ENCODE data around the gene ARMS2.
A peak's percentile ranks its signal among the peaks of the same experiment; 100 is the strongest.

The ARMS2 gene

DNA sequence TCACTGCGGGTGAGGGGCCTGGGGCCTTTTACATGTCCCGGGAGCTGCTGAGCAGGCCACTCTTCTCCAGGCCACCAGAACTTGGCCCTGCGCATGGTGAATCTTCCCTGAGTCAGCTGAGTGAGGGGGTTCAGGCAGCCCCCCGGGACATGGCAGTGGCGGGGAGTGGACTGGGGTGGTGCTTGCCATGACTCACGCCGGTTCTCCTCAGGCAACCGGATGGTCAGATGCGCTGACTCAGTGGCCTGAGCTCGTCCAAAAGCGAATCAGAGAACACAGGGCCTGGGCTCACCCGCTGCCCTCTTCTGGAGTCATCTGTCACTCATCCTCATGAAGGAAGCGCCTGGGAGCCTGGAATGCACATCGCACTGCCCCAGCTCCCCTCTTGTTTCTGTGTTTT, 40.4 kb downstream of the ARMS2 start:
- DNase-seq (ENCODE audit: low spot score) = peak; percentile 12

DNA sequence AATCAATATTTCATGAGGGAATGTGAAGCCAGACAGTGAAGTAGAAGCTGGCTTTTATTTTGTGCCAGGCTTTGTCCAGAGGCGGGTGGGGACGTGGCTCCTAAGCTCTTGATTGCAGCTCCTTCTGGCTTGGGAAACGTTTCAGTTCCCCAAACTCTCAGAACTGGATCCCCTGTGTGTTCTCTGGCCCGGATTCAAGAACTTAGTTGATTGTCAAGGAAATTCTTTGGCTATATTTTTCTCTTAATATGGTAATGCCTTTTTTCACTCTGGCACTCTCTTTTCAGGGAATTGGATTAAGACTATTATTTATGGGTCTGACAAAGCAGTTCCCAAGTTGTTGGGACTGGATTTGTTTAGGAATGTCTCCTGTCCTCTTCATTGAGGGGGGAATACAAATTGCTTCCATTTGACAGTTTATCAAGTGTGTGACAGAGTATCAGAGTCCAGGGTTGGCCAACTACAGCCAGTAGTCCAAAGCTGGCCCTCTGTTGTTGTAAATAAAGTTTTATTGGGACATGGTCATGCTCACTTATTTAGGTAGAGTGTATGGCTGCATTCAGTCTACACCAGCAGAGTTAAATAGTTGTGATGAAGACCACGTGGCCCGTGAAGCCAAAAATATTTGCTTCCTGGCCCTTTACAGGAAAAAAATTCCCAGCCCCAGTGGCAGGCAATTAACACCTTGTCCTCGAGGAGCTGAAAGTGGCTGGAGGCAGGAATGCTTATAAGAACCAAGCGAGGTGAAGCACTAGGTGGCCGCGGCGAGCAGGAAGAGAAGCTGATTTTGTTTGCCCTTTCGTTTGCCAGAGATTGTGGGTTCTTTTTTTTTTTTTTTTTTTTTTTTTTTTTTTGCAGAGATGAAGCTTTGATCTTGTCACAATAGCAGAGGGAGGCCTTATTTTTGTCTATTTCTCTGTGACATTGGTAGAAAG, 41.2 kb downstream of the ARMS2 start:
- DNase-seq (ENCODE audit: low spot score) = no peak

DNA sequence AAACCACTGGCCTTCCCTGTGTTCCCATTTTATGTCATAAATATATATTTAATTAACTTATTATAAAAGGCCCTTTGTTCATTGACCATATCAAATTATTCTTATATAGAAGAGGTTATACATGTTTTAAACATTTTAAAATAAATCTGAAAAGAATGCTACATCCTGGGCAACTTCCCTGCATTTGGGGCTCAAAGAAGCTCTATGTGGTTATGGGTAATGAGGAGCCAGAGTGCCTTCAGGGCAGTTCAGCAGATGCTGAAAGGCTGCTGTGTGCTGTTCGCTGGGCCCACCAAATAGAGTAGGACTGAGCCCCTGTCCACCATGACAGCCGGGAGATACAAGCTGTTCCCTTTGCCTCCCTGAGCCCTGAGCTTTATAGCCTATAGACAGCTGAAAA, 42.8 kb downstream of the ARMS2 start:
- no peak for DNase-seq (ENCODE audit: low spot score)

GRCh38 chr10:122498521-122498920, 44.1 kb downstream of the ARMS2 start:
- DNase-seq (ENCODE audit: low spot score) = no peak

DNA sequence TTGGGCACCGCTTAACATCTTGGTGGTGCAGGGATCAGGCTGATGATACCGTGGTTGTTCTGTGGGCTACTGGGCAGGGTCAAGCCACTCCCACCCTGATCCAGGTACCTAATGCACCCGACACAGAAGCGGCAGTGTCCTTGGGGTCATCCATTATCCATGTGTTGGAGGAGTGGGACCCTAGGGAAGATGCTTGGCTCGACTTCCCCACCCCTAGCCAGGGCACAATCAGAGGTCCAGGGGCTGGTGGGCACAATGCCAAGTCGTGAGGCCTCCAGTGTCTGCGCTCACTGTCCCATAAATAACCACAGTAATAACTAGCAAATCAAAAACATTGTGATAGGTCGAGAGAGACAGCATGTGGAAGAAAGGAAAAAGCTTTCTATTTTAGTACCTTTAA, 44.6 kb downstream of the ARMS2 start:
- no peak for DNase-seq (ENCODE audit: low spot score)

GRCh38 chr10:122499491-122499941, 45.1 kb downstream of the ARMS2 start:
- DNase-seq (ENCODE audit: low spot score) = no peak

DNA sequence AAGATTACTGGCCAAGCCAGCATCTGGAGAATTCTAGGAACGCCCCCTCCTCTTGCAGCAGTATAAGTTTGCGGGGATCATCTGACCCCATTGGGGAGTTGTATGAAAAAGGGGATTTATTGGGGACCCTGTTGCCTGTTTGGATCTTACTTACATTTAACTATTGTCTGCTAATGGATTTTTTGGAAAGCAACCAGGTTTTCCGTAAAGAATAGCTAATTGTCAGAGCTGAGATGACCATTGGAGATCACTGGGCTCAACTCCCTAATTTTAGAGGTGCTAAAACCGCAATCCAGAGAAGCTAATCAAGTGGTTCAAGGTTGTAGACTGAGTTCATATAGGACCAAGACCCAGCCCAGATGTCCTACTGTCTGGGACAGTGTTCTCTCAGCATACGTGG, 45.7 kb downstream of the ARMS2 start:
- DNase-seq (ENCODE audit: low spot score) = no peak

DNA sequence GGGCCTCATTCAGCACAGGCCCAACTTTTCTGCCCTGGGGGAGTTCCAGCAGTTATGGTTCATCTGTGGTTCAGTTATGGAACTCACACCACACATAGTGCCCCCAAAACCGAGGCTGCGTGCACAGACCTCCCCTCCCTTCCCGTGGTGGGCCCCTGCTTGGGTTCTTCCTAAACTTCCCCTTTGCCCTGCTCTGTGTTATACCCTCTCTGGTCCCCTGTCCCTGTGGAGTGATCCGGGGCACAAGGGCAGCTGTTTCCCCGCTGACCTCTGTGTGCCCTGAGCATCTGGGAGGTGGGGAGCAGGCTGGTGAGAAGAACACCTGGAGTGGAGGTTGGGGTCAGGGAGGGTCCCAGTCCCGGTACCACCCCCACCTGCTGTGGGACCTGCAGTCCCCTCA, 46.3 kb downstream of the ARMS2 start:
- DNase-seq (ENCODE audit: low spot score) = no peak

DNA sequence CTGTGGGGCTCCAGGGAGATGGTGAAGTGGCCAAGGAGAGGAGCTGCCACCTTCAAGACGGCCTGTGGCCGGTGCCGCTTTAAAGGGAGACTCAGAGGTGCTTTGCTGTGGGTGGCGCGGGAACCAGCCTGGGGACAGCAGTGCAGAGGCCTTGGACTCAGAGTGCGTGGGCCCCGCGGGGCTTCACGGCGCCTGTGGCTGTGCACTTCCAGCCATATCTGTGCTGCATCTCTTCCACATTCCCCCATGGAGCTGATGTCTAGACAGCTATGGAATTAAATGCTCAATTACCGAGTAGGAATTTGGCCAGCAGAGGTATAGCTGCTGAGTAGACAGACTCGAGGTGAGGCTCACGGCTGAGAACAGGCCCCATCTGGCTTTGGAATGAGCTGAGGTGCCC, 48.6 kb downstream of the ARMS2 start:
- DNase-seq (ENCODE audit: low spot score) = no peak

DNA sequence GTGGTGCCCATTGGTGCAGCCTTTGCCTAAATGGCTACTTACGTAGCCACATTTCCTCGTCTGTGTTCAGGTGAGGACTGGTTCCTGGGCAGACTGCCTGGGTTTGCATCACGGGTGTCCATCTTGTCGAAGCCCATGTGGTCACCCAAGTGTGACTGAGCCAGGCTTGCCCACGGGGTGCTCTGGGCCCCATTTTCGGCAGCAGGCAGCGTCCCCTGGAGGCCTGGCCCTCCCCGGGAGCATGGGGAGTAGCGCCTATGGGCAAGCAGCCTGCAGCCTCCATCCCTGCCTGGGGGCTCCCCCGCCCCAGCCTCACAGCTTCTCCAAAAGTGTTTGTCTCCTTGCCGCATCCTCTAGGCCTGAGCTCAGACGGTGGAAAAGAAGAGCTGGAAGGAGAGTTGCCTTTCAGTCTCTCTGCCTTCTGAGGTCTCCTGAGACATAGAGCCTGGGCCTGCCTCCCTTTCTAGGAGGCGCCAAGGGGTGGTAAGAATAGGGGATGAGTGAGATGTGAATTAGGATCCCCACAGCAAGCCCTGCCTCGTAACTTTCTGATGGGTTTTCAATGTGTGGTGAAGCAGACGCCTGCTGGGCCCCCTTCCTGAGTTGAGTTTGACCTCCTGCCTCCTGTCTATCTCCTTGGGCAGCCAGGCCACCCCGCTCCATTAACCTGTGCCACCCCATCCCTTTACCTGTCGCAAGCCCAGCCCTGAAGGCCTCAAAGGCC, 49.6 kb downstream of the ARMS2 start:
- DNase-seq (ENCODE audit: low spot score) = no peak

GRCh38 chr10:122504610-122504950, 50.1 kb downstream of the ARMS2 start:
- DNase-seq (ENCODE audit: low spot score) = peak; percentile 72

DNA sequence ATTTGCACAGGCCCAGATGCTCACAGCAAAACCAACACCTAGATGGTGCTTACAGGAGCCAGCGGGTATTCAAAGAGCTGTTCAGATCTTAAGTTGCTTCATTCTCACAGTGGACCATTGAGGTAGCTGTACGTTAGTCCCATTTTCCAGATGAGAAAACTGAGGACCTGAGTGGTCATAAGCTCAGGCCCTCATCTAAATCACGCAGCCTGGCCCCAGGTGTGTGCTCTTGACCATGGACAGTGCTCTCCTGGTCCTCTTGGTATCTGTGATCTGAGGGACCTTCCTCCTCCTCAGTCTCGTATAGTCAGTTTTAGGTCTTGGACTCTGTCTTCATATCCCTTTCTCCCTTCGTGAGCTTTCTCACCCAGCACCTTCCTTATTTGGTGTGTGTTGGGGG, 50.6 kb downstream of the ARMS2 start:
- no peak for DNase-seq (ENCODE audit: low spot score)

- DNase-seq (ENCODE audit: low spot score) = no peak
These were observed 51.6 kb downstream of the ARMS2 start for GRCh38 chr10:122505885-122506645.

Data from kidney tubule cell (primary cell).